Lung microvascular endothelial cell (primary cell): ENCODE measurements around the gene RAB39A. TPM values are rescaled to one million over a fixed set of nuclear protein-coding genes. Genes with fewer than 3 reads are reported as not detected.

Source experiments
- DNase-seq, 2 donors: peaks; one replicate each; pipeline versions ENCODE4 v3.0.0 to v3.0.0-alpha.2; 2010; ENCODE audit warnings: low read depth in 2 of 2
- total RNA-seq: library from RNA; depleted of rRNA; stranded (reverse); fragments of >200 nt; gene quantifications from 2 replicates; pipeline ENCODE4 v1.2.1, GENCODE V29; 2014

Gene RAB39A
- total RNA-seq, 1 donor from 2014 or later = not detected

GRCh38 chr11:107961480-107961879 is 33.2 kb downstream of the RAB39A start:
- DNase-seq = no peak

GRCh38 chr11:107962181-107962580 is 33.9 kb downstream of the RAB39A start:
- no peak for DNase-seq

- DNase-seq = no peak
These were observed 34.8 kb downstream of the RAB39A start for GRCh38 chr11:107963091-107963490.

- DNase-seq = no peak
These were observed 41.0 kb downstream of the RAB39A start for GRCh38 chr11:107969219-107969618.

- no peak for DNase-seq
These were observed 41.8 kb downstream of the RAB39A start for GRCh38 chr11:107970049-107970448.

GRCh38 chr11:107973641-107974040 is 45.4 kb downstream of the RAB39A start:
- DNase-seq = no peak

- DNase-seq = no peak
These were observed 60.3 kb downstream of the RAB39A start for GRCh38 chr11:107988397-107989158.

- no peak for DNase-seq
These were observed 63.7 kb downstream of the RAB39A start for GRCh38 chr11:107991868-107992414.

- no peak for DNase-seq
These were observed 67.9 kb downstream of the RAB39A start for GRCh38 chr11:107996006-107996776.

- no peak for DNase-seq
These were observed 70.5 kb downstream of the RAB39A start for GRCh38 chr11:107998761-107999160.

GRCh38 chr11:107999759-108000455 is 71.7 kb downstream of the RAB39A start:
- peak; percentile 49 to 75 for DNase-seq

- no peak for DNase-seq
These were observed 74.2 kb downstream of the RAB39A start for GRCh38 chr11:108002476-108002875.

GRCh38 chr11:108003623-108004022 is 75.4 kb downstream of the RAB39A start:
- DNase-seq = no peak

- DNase-seq = no peak
These were observed 79.6 kb downstream of the RAB39A start for GRCh38 chr11:108007819-108008218.

GRCh38 chr11:108008656-108009496 is 80.6 kb downstream of the RAB39A start, which contains the start of gene CUL5:
CUL5 (plus strand) TSS chr11:108008898; CDS start chr11:108009349, 451 bp downstream.
- peak; percentile 92 to 95 for DNase-seq

GRCh38 chr11:108009497-108010370 is 81.5 kb downstream of the RAB39A start:
- DNase-seq = peak; percentile 24 to 30

- no peak for DNase-seq
These were observed 84.0 kb downstream of the RAB39A start for GRCh38 chr11:108012139-108012725.
